ENCODE measurements around the gene UCN2.
A peak's percentile ranks its signal among the peaks of the same experiment; 100 is the strongest.
"Not testable (repeated sequence)": the region's sequence is repeated elsewhere in the genome, so short reads cannot be mapped to it uniquely, and the experiment has no call there.

UCN2 gene

DNA sequence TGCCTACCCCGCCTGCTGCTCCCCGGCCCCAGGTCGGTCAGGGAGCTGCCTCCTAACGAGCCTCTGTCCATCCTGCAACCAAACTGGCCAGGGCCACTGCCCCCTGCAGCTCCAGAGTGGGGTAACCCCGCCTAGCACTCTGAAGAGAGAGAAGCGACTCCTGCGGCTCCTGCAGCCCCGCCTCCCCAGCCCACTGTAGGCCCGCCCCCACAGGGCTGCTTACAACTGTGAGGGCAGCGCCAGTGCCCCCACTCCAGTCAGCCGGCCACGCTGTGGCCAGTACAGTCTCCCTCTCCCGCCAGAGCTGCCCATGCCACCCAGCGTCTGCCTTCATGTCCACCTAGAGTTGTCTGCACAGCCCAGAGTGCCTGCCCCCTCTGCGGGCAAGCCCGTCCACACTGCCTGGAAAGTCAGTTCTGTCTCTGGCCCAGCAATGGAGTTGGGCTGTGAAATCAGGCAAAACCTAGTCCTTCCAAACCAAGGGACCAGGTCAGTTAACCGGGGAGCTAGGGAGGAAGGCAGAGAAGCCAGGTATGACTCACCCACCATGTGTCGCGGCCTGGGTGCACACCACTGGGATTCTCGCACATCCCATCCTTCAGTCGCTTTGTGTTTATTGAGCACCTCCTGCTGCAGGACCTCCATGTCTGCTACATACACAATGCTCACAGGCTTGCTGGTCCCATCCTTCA, 2.4 kb downstream of the UCN2 start:
- DNase-seq (ENCODE audit: low read depth, low spot score): no peak

DNA sequence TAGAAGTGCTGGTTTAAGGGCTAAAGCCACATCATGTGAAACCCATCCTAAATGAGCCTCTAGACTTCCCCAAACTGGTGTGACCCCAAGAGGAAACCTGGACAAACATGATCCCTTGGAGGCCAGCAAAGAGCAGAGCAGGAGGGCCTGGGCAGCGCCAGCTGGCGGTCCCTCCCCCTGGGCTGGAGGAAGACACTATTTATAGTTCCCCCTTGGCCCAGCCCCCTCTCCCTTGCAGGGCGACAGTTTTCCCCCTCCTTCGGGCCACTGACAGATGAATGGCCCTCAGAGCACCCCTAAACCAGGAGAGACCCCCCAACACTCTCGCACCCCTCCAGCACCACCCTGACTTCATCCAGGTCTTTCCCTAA, 2.9 kb downstream of the UCN2 start:
- no peak for DNase-seq (ENCODE audit: low read depth, low spot score)

DNA sequence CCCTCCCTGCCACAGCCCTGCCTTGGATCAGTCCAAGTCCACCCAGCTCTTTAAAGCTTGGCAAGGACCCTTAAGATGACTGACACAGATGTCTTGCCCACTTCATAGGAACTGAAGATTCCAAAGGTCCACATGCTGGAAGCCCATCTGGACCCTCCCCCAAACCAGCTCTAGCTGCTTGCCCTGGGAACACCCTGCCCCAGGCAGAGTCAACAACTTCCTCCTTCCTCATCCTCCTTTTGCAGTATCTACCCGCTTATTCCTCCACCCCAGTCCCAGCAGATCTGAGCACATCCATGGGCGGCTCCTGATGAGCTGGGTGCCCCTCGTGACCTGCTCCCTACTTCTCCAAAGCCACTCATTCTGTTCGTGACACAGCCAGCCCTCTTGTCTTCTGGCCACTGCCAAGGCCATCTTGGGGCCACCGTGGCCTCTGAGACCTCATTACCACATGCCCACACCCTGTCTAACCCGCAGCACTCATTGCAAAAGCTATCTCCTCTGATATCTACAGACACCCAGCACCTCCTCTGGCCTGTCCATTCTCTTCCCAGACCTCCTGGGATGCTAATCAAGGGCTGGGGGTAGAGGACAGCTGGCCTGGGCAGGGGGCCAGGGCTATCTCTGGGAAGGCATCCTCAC, 5.0 kb downstream of the UCN2 start:
- no peak for DNase-seq (ENCODE audit: low read depth, low spot score)

DNA sequence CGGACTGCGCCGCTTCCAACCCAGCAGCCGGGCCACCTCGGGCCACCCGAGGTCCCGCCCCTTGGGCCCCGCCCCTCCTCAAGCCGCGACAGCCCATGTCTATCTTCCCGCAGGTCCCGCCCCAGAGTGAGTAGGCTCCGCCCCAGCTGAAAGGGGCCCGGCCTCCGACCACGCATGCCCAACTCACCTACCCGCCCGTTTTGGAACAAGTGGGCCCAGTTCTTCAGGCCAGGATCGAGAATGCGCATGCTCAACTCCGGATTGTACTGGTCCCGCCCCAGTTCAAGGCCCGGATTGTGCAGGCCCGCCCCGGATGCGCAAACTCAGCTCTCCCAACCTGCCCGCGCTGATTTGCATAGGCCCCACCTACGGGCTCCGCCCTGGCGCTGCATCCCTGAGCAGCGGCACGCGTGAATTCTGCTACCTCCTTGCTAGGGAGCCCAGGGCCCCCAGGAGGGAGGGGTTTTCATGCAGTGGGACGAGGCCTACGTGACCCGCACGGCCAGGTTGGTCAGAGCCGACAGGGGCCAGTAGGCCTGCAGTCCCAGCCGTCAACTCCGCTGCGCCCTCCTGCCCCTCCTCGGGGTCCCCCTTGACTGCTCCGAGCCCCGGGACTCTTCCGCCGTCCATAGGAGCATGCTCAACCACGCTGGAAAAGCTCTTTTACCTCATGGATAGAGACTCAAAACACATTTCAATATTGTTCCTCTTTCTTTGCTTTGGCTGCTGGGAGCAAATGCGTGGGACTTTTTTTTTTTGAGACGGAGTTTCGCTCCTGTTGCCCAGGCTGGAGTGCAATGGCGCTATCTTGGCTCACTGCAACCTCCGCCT, 6.6 kb downstream of the UCN2 start, which contains the start of gene PFKFB4:
PFKFB4 (minus strand) TSS at position 8 of the 831 bp plus-strand sequence. CDS start 26 bp downstream, outside the sequence.
- DNase-seq (ENCODE audit: low read depth, low spot score): peak; percentile 97

DNA sequence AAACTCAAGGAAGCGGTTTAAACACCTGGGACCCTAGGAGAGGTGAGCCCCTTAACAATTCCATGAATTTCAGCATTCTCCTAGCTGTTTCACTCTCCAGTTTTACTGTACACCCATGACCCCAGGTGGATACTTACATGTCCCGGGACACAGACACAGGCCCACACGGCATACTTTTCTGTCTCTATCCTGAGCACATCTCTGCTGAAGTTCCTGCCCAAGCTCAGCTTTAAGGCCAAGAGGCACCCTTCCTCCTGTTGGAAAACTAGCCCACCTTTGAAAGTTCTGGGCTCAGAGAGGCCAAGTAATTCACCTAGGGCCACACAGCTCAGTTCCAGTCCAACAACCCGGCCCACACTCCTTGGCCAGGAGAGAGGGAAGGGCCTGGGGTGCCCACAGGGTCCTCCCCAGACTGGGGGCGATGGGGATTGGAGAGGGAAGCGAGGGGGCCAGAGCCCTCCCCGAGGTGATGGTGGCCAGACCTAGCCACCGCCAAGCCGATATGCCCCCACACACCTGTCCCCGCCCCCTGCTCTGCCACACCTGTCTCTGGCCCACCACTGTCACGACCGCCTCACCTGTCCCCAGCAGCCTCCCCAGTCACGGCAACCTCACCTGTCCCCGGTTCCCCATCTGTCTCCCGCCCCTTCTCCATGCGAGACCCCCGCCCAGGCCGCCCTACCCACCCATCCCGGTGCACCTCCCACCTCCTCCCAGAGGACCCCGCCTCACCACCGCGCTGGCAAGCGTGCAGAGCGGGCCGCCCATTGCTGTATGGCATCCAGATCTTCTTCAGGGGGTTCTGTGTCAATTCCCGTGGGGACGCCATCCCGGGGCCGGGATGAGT, 7.4 kb downstream of the UCN2 start:
- DNase-seq (ENCODE audit: low read depth, low spot score): no peak

DNA sequence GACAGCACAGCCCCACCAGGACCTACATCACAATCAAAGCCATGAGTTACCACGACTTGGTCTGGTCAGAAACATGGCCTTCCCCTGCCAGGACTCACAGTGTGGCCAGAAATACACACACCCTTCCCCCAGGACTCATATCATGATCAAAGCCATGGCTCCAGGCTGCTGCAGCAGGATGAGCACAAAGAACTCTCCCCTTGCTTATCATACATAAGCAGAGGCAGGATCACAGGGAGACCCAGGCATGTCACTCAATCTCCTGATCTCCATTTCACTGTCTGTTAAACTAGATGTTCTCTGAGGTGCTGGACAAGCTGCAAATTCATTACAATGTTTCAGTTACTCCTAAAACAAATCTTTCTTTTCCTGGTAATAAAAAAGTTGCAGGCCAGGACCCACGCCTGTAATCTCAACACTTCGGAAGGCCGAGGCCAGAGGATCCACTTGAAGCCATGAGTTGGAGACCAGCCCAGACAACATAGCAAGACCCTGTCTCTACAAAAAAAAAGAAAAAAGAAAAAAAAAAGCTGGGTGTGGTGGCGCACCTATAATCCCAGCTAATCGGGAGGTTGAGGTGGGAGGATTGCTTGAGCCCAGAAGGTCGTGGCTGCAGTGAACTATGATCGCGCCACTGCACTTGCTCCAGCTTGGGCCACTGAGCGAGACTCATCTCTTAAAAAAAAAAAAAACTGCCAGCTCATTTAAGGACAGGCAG, 8.2 kb downstream of the UCN2 start:
- no peak for DNase-seq (ENCODE audit: low read depth, low spot score)

DNA sequence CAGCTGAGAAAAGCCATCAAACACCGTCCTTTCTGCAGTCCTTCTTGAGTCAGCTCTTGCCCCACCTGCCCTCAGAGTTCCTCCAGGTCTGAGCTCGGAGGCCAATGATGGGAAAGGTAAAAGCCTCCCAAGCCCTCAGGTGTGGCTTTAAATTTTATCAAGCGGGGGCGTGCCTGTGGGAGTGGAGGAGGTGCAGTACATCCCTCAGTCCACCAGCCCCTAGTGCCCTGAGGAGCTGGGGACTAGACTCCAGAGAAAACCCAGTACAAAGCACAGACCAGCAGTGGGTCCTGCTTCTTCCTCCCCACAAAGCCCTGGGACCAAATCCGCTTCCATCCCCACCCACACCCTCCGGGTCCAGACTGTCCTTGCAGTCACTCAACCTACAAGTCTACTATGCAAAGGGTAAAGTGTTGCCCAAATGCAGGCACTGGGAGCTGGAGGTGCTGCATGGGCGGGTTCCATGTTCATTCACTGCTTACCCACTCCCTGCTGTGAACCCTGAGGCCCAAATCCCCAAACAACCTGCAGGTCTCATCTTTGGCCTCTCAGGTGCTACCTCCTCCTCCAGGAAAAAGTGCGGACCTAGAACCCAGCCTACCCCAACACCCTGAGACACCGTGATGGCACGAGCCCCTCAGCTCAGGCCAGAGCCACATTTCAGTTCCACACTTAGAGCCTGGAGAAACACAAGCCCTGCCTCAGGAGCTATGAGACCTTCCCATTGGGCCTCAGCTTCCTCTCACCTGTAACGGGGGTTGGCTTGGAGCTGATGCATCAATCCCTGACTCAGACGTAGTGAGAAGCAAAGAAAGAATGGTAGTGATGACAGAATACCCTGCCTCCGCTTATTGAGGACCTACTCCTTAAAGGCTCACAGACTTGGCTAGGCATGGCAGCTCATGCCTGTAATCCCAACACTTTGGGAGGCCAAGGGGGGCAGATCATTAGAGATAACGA, 9.4 kb downstream of the UCN2 start:
- DNase-seq (ENCODE audit: low read depth, low spot score): no peak

DNA sequence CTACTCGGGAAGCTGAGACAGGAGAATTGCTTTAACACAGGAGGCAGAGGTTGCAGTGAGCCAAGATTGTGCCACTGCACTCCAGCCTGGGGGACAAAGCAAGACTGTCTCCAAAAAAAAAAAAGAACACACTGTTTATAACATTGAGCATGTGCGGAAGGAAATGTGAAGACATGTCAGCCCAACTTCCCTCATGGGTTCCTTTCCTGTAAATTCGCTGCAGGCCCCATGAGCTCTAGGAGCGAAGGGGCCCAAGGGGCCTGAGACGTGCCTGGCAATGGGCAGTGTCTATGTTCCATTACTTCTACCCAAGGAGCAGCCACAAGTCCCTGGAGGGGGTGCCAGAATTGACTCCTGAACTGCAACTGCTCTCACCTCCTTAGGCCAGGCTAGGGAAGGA, 10.2 kb downstream of the UCN2 start:
- no peak for DNase-seq (ENCODE audit: low read depth, low spot score)

DNA sequence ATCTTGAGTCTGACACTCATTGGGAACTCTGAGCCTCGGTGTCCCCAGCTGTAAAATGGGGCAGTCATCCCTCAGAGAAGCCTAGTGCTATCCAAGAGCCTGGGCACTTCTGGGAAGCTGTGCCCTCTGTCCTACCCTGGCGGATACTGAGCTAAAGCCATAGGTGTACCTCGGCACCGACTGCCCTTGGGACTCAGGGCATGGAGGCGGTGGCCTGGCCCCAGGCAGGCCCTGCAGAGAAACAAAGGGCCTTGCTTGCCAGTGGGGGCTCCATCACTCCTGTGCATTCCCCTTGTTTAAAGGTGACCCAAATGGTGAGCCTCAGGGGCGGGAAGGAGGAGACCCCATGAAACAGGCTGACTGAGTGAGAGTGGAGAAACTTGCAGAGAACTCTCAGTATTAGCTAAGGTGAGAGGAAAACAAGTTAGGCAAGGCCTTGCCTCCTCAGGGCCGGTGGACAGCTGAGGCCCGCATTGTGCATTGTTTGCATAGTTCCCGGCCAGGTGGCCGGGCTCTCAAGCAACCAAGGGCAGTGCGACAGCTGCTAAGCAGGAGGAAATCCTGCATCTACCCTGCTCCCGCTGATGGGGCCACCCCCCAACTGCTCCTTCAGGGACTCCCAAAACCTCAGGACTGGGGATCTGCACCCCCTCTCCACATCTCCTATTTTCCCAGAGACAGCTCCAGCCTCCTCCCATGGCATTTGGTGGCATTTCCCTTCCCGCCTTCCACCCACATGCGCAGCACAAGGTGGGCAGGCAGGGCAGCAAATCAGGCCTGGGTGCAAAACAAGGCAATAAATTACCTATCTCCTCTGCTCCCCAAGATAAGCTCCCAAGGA, 11.2 kb downstream of the UCN2 start:
- DNase-seq (ENCODE audit: low read depth, low spot score): no peak

DNA sequence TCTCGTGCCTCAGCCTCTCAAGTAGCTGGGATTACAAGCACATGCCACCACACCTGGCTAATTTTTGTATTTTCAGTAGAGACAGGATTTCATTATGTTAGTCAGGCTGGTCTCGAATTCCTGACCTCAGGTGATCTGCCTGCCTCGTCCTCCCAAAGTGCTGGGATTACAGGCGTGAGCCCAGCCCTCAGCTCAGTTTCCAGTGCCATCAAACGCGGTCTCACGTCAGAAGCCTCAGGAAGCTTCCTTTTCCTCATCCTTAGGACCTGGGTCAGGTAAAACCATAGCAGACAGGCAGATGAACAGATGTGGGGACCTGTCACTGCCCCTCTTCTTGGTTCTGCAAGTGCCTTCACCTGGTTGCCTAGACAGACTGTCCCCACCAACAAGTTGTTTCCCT, 11.9 kb downstream of the UCN2 start:
- not testable (repeated sequence) for DNase-seq (ENCODE audit: low read depth, low spot score)

DNA sequence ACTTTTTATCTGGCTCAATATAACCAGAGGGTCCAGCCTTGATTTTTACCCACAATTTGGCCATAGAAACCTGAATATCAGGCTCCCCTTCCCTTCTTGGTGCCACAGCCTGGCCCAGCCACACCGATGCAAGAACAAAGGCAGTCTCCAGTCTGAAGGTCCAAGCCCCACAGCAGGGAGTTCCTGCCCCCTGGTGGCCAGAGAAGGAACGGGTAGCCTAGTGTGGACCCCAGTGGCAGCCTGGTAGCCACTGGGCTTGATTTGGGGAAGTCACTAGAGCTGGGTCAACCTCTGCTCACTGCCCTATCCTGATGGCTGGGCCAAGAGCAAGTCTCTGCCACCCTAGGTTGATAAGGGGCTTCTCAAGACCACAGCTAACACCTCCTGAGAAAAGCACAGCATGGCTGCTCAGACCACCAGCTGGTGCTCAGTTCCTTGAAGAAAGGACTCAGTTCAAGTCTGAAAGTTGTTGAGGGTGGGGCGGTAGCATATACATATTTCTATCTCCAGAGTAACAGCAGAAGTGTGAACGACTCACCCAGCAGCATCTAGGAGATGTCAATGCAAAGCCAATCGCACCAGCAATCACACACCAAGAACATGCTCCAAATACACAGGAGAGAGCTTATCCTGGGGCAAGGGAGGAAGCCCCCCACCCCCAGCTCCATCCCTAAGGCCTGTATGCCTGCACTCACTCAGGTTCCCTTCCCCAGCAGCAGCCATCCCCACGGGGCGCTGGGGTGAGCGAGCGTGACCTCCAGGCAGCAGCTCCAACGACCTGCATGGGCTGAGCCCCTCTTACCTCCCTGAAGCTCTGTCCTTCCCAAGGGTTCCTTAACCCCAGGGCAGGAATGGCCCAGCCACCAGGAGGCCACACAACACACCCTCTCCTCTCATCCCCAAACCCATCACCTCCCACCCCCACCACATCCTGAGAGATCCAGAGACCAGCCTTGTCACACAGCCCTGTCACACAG, 14.6 kb downstream of the UCN2 start:
- peak; percentile 73 for DNase-seq (ENCODE audit: low read depth, low spot score)

DNA sequence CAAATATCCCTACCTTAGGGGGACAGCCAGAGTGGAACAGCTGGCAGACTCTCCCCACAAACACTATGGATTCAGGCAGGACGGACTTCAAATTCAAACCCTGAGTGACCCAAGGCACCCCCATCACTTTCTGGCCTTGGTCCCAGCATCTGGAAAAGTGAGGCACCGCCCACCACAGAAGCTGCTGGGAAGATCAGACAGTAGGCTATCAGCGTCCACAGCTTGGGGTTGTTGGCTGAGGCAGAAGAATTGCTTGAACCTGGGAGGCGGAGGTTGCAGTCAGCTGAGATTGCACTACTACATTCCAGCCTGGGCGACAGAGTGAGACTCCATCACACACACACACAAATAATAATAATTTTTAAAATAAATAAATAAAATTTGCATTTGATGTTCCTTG, 15.5 kb downstream of the UCN2 start:
- DNase-seq (ENCODE audit: low read depth, low spot score): no peak

DNA sequence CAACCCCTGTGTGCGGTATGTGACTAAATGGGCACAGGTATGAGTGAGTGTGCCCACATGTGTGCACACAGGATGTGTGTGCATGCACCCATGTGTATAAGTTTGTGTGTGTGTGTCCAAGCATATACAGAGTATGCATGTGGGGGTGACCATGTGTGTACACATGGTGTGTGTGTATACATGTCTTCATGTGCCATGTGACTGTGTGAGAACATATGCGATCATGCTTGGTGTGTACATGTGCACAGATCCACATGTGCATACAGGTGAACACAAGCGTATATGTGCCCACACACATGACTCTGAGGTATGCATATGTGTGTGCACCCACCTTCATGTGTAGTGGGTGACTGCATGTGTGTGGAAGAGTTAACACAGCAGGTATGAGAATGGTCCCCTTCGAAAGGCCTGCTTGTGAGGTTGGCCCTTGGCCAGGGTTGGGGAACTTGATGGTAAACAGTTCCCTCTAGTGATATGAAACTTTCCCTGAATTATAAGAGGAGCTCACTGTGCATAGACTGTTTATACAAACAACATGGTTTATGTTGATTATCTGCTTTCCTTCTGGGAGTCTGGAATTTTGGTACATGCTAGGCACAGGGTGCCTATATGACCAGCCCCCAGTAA, 17.3 kb downstream of the UCN2 start:
- no peak for DNase-seq (ENCODE audit: low read depth, low spot score)

DNA sequence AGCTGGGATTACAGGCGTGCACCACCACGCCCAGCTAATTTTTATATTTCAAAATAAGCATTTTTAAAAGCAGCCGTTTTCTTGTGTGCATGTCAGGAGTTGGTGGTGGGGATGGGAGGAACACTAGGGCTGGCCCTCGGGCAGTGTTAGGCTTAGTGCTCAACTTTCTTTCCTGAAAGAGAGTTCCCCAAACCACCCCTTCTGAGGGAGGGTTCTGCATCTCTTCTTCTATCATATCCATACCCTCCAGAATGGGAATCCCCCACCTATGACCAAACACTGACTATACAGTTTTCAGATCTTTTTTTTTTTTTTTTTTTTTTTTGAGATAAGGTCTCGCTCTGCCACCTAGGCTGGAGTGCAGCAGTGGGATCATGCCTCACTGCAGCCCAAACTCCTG, 19.4 kb downstream of the UCN2 start:
- no peak for DNase-seq (ENCODE audit: low read depth, low spot score)

DNA sequence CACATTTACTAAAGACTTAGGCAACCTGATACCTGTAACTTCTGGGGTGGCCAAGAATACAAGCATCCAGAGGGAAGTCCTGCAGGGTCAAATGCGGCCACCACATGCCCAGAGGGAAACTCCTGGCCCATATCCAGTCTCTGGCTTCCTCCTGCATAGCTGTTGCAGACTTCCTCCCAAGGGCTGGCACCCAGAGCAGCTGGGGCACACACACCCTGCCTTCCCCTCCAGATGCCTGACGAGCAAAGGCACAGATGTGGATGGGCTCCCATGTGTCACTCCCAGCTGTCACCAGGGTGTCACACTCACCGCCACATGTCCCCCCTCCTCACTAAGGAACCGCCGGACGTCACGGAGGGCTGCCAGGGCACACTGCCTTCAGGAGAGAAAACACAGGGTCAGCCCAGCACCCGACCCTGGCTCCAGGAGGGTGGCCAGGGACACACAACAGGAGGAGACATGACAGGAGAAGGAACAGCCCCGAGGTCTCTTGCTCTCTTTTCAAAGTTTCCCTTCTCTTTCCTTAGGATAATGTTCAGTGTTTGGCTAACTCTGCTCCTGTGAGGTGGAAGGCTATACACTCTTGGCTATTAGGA, 20.2 kb downstream of the UCN2 start:
- DNase-seq (ENCODE audit: low read depth, low spot score): no peak

DNA sequence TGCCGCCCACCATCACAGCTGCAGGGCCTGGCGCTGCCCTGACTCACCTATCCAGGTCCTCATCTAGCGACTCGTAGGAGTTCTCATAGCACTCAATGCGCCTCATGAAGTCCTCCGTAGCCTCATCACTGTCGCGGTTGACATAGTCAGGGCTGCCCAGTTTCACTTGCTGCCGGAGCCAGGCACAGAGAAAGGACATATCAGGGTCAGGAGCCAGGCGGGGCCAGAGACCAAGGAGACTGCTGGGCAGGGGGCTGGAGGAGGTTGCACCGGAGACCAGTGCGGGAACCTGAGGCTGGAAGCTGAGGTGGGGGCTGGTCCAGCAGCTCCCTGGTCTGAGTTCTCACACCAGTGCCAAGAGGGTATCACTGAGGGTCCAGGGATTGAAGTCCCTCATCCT, 25.1 kb downstream of the UCN2 start:
- DNase-seq (ENCODE audit: low read depth, low spot score): no peak

DNA sequence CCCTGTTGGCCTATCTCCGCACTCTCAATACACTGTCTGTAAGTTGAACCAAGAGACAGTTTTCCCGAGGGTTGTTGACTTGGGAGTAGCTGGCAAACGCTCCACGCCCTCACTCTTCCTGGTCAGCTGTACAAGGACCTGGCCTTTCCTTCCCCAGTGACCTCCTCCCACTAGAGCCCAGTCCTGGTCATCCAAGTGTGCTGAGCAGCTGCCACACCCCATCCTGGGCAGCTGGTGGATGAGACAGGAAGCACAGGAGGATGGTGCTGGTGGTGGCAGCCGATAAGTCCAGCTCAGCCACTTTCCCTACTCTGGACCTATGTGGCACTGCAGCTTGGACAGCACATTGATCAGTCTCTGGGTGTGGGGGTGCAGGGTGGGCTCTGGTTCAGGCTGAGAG, 26.8 kb downstream of the UCN2 start:
- DNase-seq (ENCODE audit: low read depth, low spot score): no peak
